ENCODE measurements around the gene IFITM1. TPM values are rescaled to one million over a fixed set of nuclear protein-coding genes. Genes with fewer than 3 reads are reported as not detected.
"Not testable (repeated sequence)": the region's sequence is repeated elsewhere in the genome, so short reads cannot be mapped to it uniquely, and the experiment has no call there.

IFITM1 gene
- total RNA-seq, 1 donor from 2014 or later: 128 TPM

- peaks cover 46% of the 10 kb centered on the region for H3K27me3 ChIP-seq (ENCODE audit: low read depth)
- no peaks in the 10 kb centered on the region for H3K36me3 ChIP-seq
- H3K27ac ChIP-seq: no peak overlapping the region
- DNase-seq (no peak), ATAC-seq (no peak)
- intact Hi-C loops (cut with DNase I): no loop called here
- TF ChIP-seq, protein P1, sequence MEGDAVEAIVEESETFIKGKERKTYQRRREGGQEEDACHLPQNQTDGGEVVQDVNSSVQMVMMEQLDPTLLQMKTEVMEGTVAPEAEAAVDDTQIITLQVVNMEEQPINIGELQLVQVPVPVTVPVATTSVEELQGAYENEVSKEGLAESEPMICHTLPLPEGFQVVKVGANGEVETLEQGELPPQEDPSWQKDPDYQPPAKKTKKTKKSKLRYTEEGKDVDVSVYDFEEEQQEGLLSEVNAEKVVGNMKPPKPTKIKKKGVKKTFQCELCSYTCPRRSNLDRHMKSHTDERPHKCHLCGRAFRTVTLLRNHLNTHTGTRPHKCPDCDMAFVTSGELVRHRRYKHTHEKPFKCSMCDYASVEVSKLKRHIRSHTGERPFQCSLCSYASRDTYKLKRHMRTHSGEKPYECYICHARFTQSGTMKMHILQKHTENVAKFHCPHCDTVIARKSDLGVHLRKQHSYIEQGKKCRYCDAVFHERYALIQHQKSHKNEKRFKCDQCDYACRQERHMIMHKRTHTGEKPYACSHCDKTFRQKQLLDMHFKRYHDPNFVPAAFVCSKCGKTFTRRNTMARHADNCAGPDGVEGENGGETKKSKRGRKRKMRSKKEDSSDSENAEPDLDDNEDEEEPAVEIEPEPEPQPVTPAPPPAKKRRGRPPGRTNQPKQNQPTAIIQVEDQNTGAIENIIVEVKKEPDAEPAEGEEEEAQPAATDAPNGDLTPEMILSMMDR (IDR thresholded peaks at IDR 0.05): no peak
- H3K4me1 ChIP-seq: peaks cover 36% of the 10 kb centered on the region
- H3K4me3 ChIP-seq: no peak overlapping the region
- no peaks in the 10 kb centered on the region for H3K9me3 ChIP-seq
These were observed 28.6 kb upstream of the IFITM1 start for GRCh38 chr11:285021-285893.

DNA sequence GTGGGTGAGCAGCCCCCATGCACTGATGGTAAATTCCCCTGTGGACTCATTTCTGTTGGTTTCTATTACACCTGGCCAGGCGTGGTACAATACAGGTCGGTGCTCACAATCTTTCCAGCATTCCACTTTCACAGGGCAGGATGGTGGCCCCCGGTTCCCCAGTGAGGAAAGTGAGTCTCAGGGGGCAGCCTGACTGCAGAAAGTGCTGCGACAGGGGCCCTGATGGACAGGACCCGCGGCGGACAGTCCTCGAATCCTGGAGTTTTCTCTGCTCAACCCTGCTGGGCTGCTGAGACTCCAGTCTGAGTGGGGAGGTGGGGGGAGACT lies 28.0 kb upstream of the IFITM1 start:
- H3K4me3 ChIP-seq: no peak overlapping the region
- intact Hi-C loops (cut with DNase I): no loop called here
- TF ChIP-seq, protein P1 (IDR thresholded peaks at IDR 0.05): no peak
- peaks cover 40% of the 10 kb centered on the region for H3K27me3 ChIP-seq (ENCODE audit: low read depth)
- no peaks in the 10 kb centered on the region for H3K9me3 ChIP-seq
- no peak for DNase-seq
- no peaks in the 10 kb centered on the region for H3K36me3 ChIP-seq
- no peak overlapping the region for H3K27ac ChIP-seq
- ATAC-seq: no peak
- peaks cover 34% of the 10 kb centered on the region for H3K4me1 ChIP-seq

- ATAC-seq; H3K27ac ChIP-seq; H3K36me3 ChIP-seq; H3K9me3 ChIP-seq; intact Hi-C loops (cut with DNase I): not testable (repeated sequence)
- peak overlapping the region; percentile 77 for H3K4me3 ChIP-seq
- H3K4me1 ChIP-seq: peaks cover 21% of the 10 kb centered on the region
- H3K27me3 ChIP-seq (ENCODE audit: low read depth): peaks cover 26% of the 10 kb centered on the region
- peak; percentile 59 for DNase-seq
These were observed 26.6 kb upstream of the IFITM1 start for GRCh38 chr11:286977-287820.

- H3K4me3 ChIP-seq: peak overlapping the region; percentile 77
- TF ChIP-seq, protein P1 (IDR thresholded peaks at IDR 0.05): no peak
- ATAC-seq: peak; percentile 22 to 23
- intact Hi-C loops (cut with DNase I): no loop called here
- peak overlapping the region; percentile 78 for H3K27ac ChIP-seq
- H3K4me1 ChIP-seq: peaks cover 21% of the 10 kb centered on the region
- H3K27me3 ChIP-seq (ENCODE audit: low read depth): peaks cover 19% of the 10 kb centered on the region
- H3K9me3 ChIP-seq: no peaks in the 10 kb centered on the region
- DNase-seq: peak; percentile 66
- H3K36me3 ChIP-seq: peaks cover 9% of the 10 kb centered on the region
These were observed 25.9 kb upstream of the IFITM1 start for GRCh38 chr11:287821-288477.

DNA sequence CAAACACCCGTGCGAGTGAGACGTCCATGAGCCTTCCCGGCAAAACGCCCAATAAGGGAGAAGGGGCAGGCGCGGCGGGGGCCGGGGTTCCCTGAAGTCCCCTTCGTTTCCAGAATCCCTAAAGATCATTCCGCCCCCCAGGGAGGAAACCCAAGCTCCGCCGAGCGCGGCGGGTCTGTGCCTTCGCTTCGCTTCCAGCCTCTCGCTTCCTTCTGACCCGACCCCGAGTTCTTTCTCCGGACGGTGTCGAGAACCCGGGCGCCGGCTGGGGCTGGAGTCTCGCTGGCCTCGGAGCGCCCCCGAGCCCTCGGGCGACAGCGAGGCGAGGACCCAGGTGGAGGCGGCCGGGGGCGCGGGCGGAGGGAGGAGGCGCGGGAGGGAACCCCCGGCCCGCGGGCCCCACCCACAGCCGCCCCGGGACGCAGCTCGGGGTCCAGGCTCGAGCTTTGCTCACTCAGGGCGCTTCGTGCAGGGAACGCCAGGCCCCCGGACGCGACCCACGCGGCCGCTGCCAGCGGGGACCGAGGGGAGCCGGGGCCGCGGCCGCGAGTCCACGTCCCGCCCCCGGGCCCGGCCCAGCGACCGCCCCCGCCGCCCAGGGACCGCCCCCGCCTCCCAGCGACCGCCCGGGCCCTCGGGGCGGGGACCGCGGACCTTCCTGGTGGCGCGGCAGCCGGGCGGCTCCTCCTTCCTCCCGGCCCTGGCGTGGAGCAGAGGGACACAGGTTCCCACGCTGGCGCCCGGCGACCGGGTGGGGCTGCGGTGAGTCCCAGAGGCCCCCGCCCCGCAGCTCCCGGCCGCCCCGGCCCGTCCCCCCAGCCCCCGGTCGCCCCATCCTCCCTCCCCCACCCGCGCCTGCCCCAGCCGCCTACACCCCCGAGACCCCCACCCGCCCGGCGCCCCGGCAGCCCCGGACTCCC lies 25.1 kb upstream of the IFITM1 start, which contains the start of gene PGGHG:
TSS of gene PGGHG (plus strand) at position 649 of the 920 bp plus-strand sequence. CDS start 691 bp downstream, outside the sequence.
- Histone ChIP-seq H3K27me3 (ENCODE audit: low read depth) (peaks cover 11% of the 10 kb centered on the region), H3K4me1 (peaks cover 21% of the 10 kb centered on the region), H3K9me3 (no peaks in the 10 kb centered on the region), H3K36me3 (peaks cover 14% of the 10 kb centered on the region), H3K4me3 (peak within 1 kb of the TSS; percentile 77), H3K27ac (peak within 1 kb of the TSS; percentile 78)
- DNase-seq (peak; percentile 90), ATAC-seq (peak; percentile 84 to 90)
- intact Hi-C loops (cut with DNase I): no loop called here
- TF ChIP-seq, protein P1 (IDR thresholded peaks at IDR 0.05): no peak
